T-cell (primary cell): ENCODE results near the gene TRMT61B. TPM values are rescaled to one million over a fixed set of nuclear protein-coding genes. Genes with fewer than 3 reads are reported as not detected.

Experiments
- ATAC-seq, 4 experiments: fragments of 200-7000 bp in 3 of 4; fragments of 150-1000 bp in 1 of 4; cut with Tn5 transposase; replicated peaks in 1 of 4; 1 replicate in 3 of 4; 2 replicates in 1 of 4; pipeline ENCODE4 v1.10.0; 2021; ENCODE audit warnings: moderate library complexity in 3 of 4, mild to moderate bottlenecking in 2 of 4, moderate number of reproducible peaks in 1 of 4
- CTCF ChIA-PET, 2 donors: fragments of 300-600 bp; sonication (Branson Sonifier 250); formaldehyde crosslinking; loops; one replicate each; lab custom pipeline; 2022; ENCODE audit warnings: antibody characterized with exemption in 2 of 2; lab: Charles Lee
- POLR2A ChIA-PET, 2 donors: fragments of 300-600 bp; sonication (Branson Sonifier 250); formaldehyde crosslinking; loops; one replicate each; lab custom pipeline; 2022; ENCODE audit warnings: antibody characterized with exemption in 2 of 2; lab: Charles Lee
- DNase-seq, 35 experiments: peaks; one replicate each; pipeline versions ENCODE4 v3.0.0 to v3.0.0-alpha.2; 2013 to 2023
- H3K27ac ChIP-seq: one replicate; pipeline ENCODE4 v1.5.1; 2013; ENCODE audit warnings: low read length
- H3K27me3 ChIP-seq, 2 experiments: replicated peaks in 1 of 2; 1 replicate in 1 of 2; 2 replicates in 1 of 2; pipeline versions ENCODE4 v1.6.1 to v1.7.0; 2013; ENCODE audit warnings: low read length in 1 of 2, mixed read lengths in 1 of 2; ENCODE audit not compliant: control insufficient read depth in 2 of 2, insufficient read depth in 2 of 2; ENCODE audit errors: extremely low read depth in 1 of 2
- H3K36me3 ChIP-seq, 2 donors: 1 replicate in 1 of 2; 2 replicates in 1 of 2; pipeline versions ENCODE4 v1.6.1 to v1.7.0; 2013; ENCODE audit warnings: low read length in 1 of 2; ENCODE audit not compliant: control insufficient read depth in 2 of 2, insufficient read depth in 1 of 2; ENCODE audit errors: extremely low read depth in 1 of 2
- H3K4me1 ChIP-seq, 2 experiments: 1 replicate in 1 of 2; 2 replicates in 1 of 2; pipeline versions ENCODE4 v1.6.1 to v1.7.0; 2013; ENCODE audit warnings: low read length in 2 of 2, mixed read lengths in 1 of 2; ENCODE audit not compliant: insufficient read depth in 2 of 2, control insufficient read depth in 1 of 2; ENCODE audit errors: extremely low read depth in 1 of 2
- H3K4me3 ChIP-seq, 2 donors: 1 replicate in 1 of 2; 2 replicates in 1 of 2; pipeline versions ENCODE4 v1.5.1 to v1.7.0; 2013; ENCODE audit warnings: mild to moderate bottlenecking in 2 of 2, low read length in 1 of 2, moderate library complexity in 1 of 2; ENCODE audit not compliant: control insufficient read depth in 1 of 2; ENCODE audit errors: extremely low read depth in 1 of 2
- H3K9me3 ChIP-seq: 2 replicates; pipeline ENCODE4 v1.7.0; 2013
- H3K27ac Mint-ChIP-seq, 2 donors: one replicate each; pipeline ENCODE4 v1.8.0; 2020 to 2021; ENCODE audit warnings: mild to moderate bottlenecking in 2 of 2, mixed read lengths in 2 of 2
- H3K27me3 Mint-ChIP-seq, 2 donors: one replicate each; pipeline ENCODE4 v1.8.0; 2021 to 2022; ENCODE audit warnings: mixed read lengths in 2 of 2
- H3K36me3 Mint-ChIP-seq: one replicate; pipeline ENCODE4 v1.8.0; 2021; ENCODE audit warnings: mixed read lengths
- H3K4me1 Mint-ChIP-seq, 3 donors: one replicate each; pipeline ENCODE4 v1.8.0; 2020 to 2022; ENCODE audit warnings: mixed read lengths in 3 of 3, mild to moderate bottlenecking in 1 of 3
- H3K4me3 Mint-ChIP-seq, 3 donors: one replicate each; pipeline ENCODE4 v1.8.0; 2020 to 2022; ENCODE audit warnings: mild to moderate bottlenecking in 3 of 3, mixed read lengths in 3 of 3, moderate library complexity in 3 of 3
- H3K9me3 Mint-ChIP-seq, 3 donors: one replicate each; pipeline ENCODE4 v1.8.0; 2020 to 2022; ENCODE audit warnings: mixed read lengths in 3 of 3
- WGBS: methylation state at CpG from one replicate; pipeline ENCODE4 v1.1.5; 2013; ENCODE audit warnings: missing lambda C conversion rate; ENCODE audit not compliant: insufficient coverage; 5-methylcytosine and 5-hydroxymethylcytosine counted together
- total RNA-seq, 35 experiments: library from RNA in 6 of 35; stranded (reverse) in 6 of 35; fragments of 120-200 nt in 1 of 35; gene quantifications; one replicate each; pipeline versions ENCODE4 v1.2.1 to v1.2.4 and lab custom pipeline; 2013 to 2026

The TRMT61B gene
- total RNA-seq, 5 donors from 2014 or later (not counting 1 experiment from before 2014, with no cell fraction given): 14.8 to 20.4 (median 17.0) TPM

GRCh38 chr2:28824870-28825269 is 45.2 kb downstream of the TRMT61B start:
- H3K36me3 Mint-ChIP-seq: no peaks in the 10 kb centered on the region
- peaks cover 3 to 4% (median 4%) of the 10 kb centered on the region in 3 donors for H3K4me1 Mint-ChIP-seq
- H3K4me1 ChIP-seq: peaks cover 0 to 4% of the 10 kb centered on the region in 2 experiments
- no peaks in the 10 kb centered on the region for H3K9me3 Mint-ChIP-seq
- H3K27me3 ChIP-seq: no peaks in the 10 kb centered on the region
- CTCF ChIA-PET: interaction anchor here (0.6 to 0.7 kb wide), 2 partner anchors 85 to 252 kb away, joined by 3 to 4 read pairs; no protein-coding TSS in a partner anchor
- no peaks in the 10 kb centered on the region for H3K36me3 ChIP-seq
- H3K27ac ChIP-seq: no peak overlapping the region
- H3K9me3 ChIP-seq: no peaks in the 10 kb centered on the region
- POLR2A ChIA-PET: interaction anchor here (0.6 to 0.7 kb wide), 2 partner anchors 26 to 46 kb away, joined by 3 to 4 read pairs; no protein-coding TSS in a partner anchor
- DNase-seq (no peak), ATAC-seq (no peak)
- no peak overlapping the region for H3K27ac Mint-ChIP-seq
- H3K4me3 Mint-ChIP-seq: no peak overlapping the region
- no peak overlapping the region for H3K4me3 ChIP-seq
- H3K27me3 Mint-ChIP-seq: no peaks in the 10 kb centered on the region

GRCh38 chr2:28824207-28824606 is 45.9 kb downstream of the TRMT61B start:
- Histone ChIP-seq H3K4me1 (peaks cover 0 to 4% of the 10 kb centered on the region in 2 experiments), H3K9me3 (no peaks in the 10 kb centered on the region), H3K27ac (no peak overlapping the region), H3K36me3 (no peaks in the 10 kb centered on the region), H3K4me3 (no peak overlapping the region), H3K27me3 (no peaks in the 10 kb centered on the region)
- CTCF ChIA-PET: interaction anchor here (0.6 to 0.7 kb wide), 3 partner anchors 46 to 1018 kb away, joined by 4 to 6 read pairs (median 4); partner anchors contain the start of gene TRMT61B (in 1 of the 2)
- Mint-ChIP-seq H3K9me3 (no peaks in the 10 kb centered on the region), H3K36me3 (no peaks in the 10 kb centered on the region), H3K27me3 (no peaks in the 10 kb centered on the region), H3K4me3 (no peak overlapping the region), H3K27ac (no peak overlapping the region), H3K4me1 (peaks cover 3 to 4% (median 4%) of the 10 kb centered on the region in 3 donors)
- POLR2A ChIA-PET: no interaction called here
- WGBS: no CpG with 5 or more reads among the region's 2 CpGs
- DNase-seq (no peak), ATAC-seq (no peak)

GRCh38 chr2:28822036-28822435 is 48.1 kb downstream of the TRMT61B start:
- no peaks in the 10 kb centered on the region for H3K36me3 ChIP-seq
- Mint-ChIP-seq H3K9me3 (no peaks in the 10 kb centered on the region), H3K4me3 (no peak overlapping the region), H3K27ac (no peak overlapping the region), H3K4me1 (peaks cover 3 to 4% (median 4%) of the 10 kb centered on the region in 3 donors), H3K36me3 (no peaks in the 10 kb centered on the region), H3K27me3 (no peaks in the 10 kb centered on the region)
- ATAC-seq: no peak
- no peak overlapping the region for H3K27ac ChIP-seq
- POLR2A ChIA-PET: interaction anchor here in 1 of 2 donors (0.6 kb wide), 2 partner anchors 37 to 1058 kb away, joined by 3 to 9 read pairs; no protein-coding TSS in a partner anchor
- DNase-seq: no peak
- no peaks in the 10 kb centered on the region for H3K27me3 ChIP-seq
- CTCF ChIA-PET: interaction anchor here in 1 of 2 donors (0.6 kb wide), 1 partner anchor 112 kb away, joined by 4 read pairs; no protein-coding TSS in a partner anchor
- H3K4me1 ChIP-seq: peaks cover 0 to 4% of the 10 kb centered on the region in 2 experiments
- no peak overlapping the region for H3K4me3 ChIP-seq
- H3K9me3 ChIP-seq: no peaks in the 10 kb centered on the region

- Histone ChIP-seq H3K27me3 (no peaks in the 10 kb centered on the region), H3K9me3 (no peaks in the 10 kb centered on the region), H3K4me3 (no peak overlapping the region), H3K27ac (no peak overlapping the region), H3K4me1 (peaks cover 0 to 4% of the 10 kb centered on the region in 2 experiments), H3K36me3 (no peaks in the 10 kb centered on the region)
- ChIA-PET POLR2A (interaction anchor here in 1 of 2 donors (0.6 kb wide), 2 partner anchors 163 to 1058 kb away, joined by 3 to 4 read pairs; no protein-coding TSS in a partner anchor), CTCF (interaction anchor here (0.6 to 3.0 kb wide), 4 partner anchors 13 to 1112 kb away, joined by 3 to 18 read pairs (median 4); no protein-coding TSS in a partner anchor)
- H3K27me3 Mint-ChIP-seq: no peaks in the 10 kb centered on the region
- no peaks in the 10 kb centered on the region for H3K36me3 Mint-ChIP-seq
- no peak overlapping the region for H3K4me3 Mint-ChIP-seq
- peak in 31 of 35 experiments; percentile 6 to 83 (median 41) for DNase-seq
- H3K4me1 Mint-ChIP-seq: peaks cover 3 to 4% (median 4%) of the 10 kb centered on the region in 3 donors
- H3K27ac Mint-ChIP-seq: no peak overlapping the region
- ATAC-seq: peak; percentile 68 to 83 (median 80)
- WGBS: 2% methylated on average over 6 of the region's 8 CpGs
- no peaks in the 10 kb centered on the region for H3K9me3 Mint-ChIP-seq
These were observed 48.7 kb downstream of the TRMT61B start for GRCh38 chr2:28821295-28821958.

- peaks cover 0 to 4% of the 10 kb centered on the region in 2 experiments for H3K4me1 ChIP-seq
- H3K27ac ChIP-seq: no peak overlapping the region
- no peaks in the 10 kb centered on the region for H3K36me3 Mint-ChIP-seq
- no peak overlapping the region for H3K27ac Mint-ChIP-seq
- H3K4me1 Mint-ChIP-seq: peaks cover 3 to 4% (median 4%) of the 10 kb centered on the region in 3 donors
- H3K9me3 Mint-ChIP-seq: no peaks in the 10 kb centered on the region
- no peaks in the 10 kb centered on the region for H3K27me3 Mint-ChIP-seq
- H3K4me3 Mint-ChIP-seq: no peak overlapping the region
- H3K27me3 ChIP-seq: no peaks in the 10 kb centered on the region
- POLR2A ChIA-PET: no interaction called here
- DNase-seq (no peak), ATAC-seq (no peak)
- no peaks in the 10 kb centered on the region for H3K36me3 ChIP-seq
- 50% methylated on average over 1 of the region's 3 CpGs for WGBS
- CTCF ChIA-PET: interaction anchor here in 1 of 2 donors (0.6 kb wide), 1 partner anchor 84 kb away, joined by 3 read pairs; no protein-coding TSS in a partner anchor
- no peaks in the 10 kb centered on the region for H3K9me3 ChIP-seq
- no peak overlapping the region for H3K4me3 ChIP-seq
These were observed 52.1 kb downstream of the TRMT61B start for GRCh38 chr2:28818053-28818452.
